Ovary (tissue), 10 donors: ENCODE measurements around the gene SLC48A1. TPM values are rescaled to one million over a fixed set of nuclear protein-coding genes. Genes with fewer than 3 reads are reported as not detected.

ENCODE experiments used
- DNase-seq, 5 donors: peaks; one replicate each; pipeline ENCODE4 v3.0.0-alpha.2; 2019 to 2020
- H3K27ac ChIP-seq, 2 donors: fragments of 200-600 bp; one replicate each; pipeline versions ENCODE4 v1.5.1 to v1.8.0; 2019 to 2022
- H3K27me3 ChIP-seq: fragments of 200-600 bp; one replicate; pipeline ENCODE4 v1.8.0; 2022
- H3K36me3 ChIP-seq: fragments of 200-600 bp; sonication (generic); one replicate; pipeline ENCODE4 v1.5.1; 2019
- H3K4me1 ChIP-seq: one replicate; pipeline ENCODE4 v1.8.1; 2013; ENCODE audit warnings: mild to moderate bottlenecking, moderate library complexity; ENCODE audit not compliant: insufficient read depth
- H3K4me3 ChIP-seq: fragments of 200-600 bp; sonication (generic); one replicate; pipeline ENCODE4 v1.5.1; 2017
- H3K9me3 ChIP-seq, 2 donors: fragments of 200-600 bp in 1 of 2; sonication (generic) in 1 of 2; one replicate each; pipeline versions ENCODE4 v1.5.1 to v1.8.1; 2013 to 2019; ENCODE audit warnings: mild to moderate bottlenecking in 1 of 2, moderate library complexity in 1 of 2
- EP300 ChIP-seq: sonication (generic); formaldehyde crosslinking; IDR thresholded peaks from one replicate; pipeline ENCODE4 v1.6.1; 2017; ENCODE audit warnings: antibody characterized with exemption
- POLR2A ChIP-seq: fragments of 450-650 bp; IDR thresholded peaks from one replicate; pipeline ENCODE4 v1.6.1; 2017; ENCODE audit warnings: antibody characterized with exemption, mild to moderate bottlenecking, moderate library complexity
- WGBS, 3 donors: extraction: QIAGEN DNeasy Blood & Tissue Kit in 1 of 3; methylation state at CpG; one replicate each; pipeline versions ENCODE4 v1.1.5 to v1.1.7; 2013 to 2017; 5-methylcytosine and 5-hydroxymethylcytosine counted together
- intact Hi-C, 4 donors: fragments of 100-400 bp; cut with DNase I; formaldehyde crosslinking; loops; one replicate each; pipeline versions ENCODE4 v1.11.0 to v1.15.1; 2022 to 2023
- long read RNA-seq, 3 donors: library from polyadenylated mRNA in 2 of 3; unstranded in 2 of 3; transcript quantifications; one replicate each; pipeline ENCODE4 v2.0.0 and lab custom pipeline, GENCODE V29; 2021 to 2026
- polyA plus RNA-seq, 2 donors: library from polyadenylated mRNA; stranded (reverse); fragments of 200-250 nt in 1 of 2; fragments of 350-450 nt in 1 of 2; fragmentation: Illumina TruSeq in 1 of 2; extraction: RNeasy Lipid Tissue Mini Kit (QIAGEN cat#74804) in 1 of 2; gene quantifications; one replicate each; pipeline ENCODE4 v1.2.3, GENCODE V29; 2013 to 2014
- total RNA-seq, 7 donors: library from RNA; depleted of rRNA in 2 of 7; stranded (reverse); fragments of >200 nt in 2 of 7; fragmentation: NEBNext Ultra II Directional in 3 of 7; extraction: Animal tissue kit (Norgen Biotek cat#: 25700) in 3 of 7; gene quantifications; one replicate each; pipeline versions ENCODE4 v1.1.0 to v1.2.4, GENCODE V29; 2016 to 2023
- TF ChIP-seq, protein P1 (sequence below), 3 donors: fragments of 450-650 bp in 2 of 3; fragments of 200-600 bp in 1 of 3; IDR thresholded peaks; one replicate each; pipeline versions ENCODE4 v1.5.1 to v1.8.0; 2016 to 2022; ENCODE audit warnings: antibody characterized with exemption in 3 of 3, mild to moderate bottlenecking in 1 of 3
- donor health status: DM: no; HTN: no; CAD: no; lungs with moderate emphysema.
- donor health status: DM: no; HTN: no; CAD: no.
- donor health status: Bipolar disorder and iron deficiency.
- donor health status: DM: yes; HTN: yes; CAD: no.
- donor health status: DM: no; HTN: no; CAD: no.
- donor health status: DM: yes; HTN: yes; CAD: no.

Gene SLC48A1
- total RNA-seq (100 to 1,000 TPM in 2 of 7 donors, 10 to 100 TPM in 5; 36.7 to 143 (median 98.3) TPM), polyA plus RNA-seq (10 to 100 TPM; 24.1 to 41.1 TPM)
- long read RNA-seq, donor 1, transcript SLC48A1-201 (3 exons, 3,010 nt) = major isoform, 728 of 914 reads
- long read RNA-seq, donor 1, transcript SLC48A1-205 (5 exons, 751 nt) = minor isoform, 5 of 914 reads
- long read RNA-seq, donor 1, transcript SLC48A1-208 (3 exons, 1,070 nt) = minor isoform, 5 of 914 reads
- long read RNA-seq, donor 1, partial matches to known transcripts = 126 of 914 reads
- long read RNA-seq, donor 1, other reads (novel, unspliced or antisense) = 50 of 914 reads
- long read RNA-seq, donor 2, transcript SLC48A1-201 (3 exons, 3,010 nt) = major isoform, 15 of 23 reads
- long read RNA-seq, donor 2, partial matches to known transcripts = 7 of 23 reads
- long read RNA-seq, donor 2, other reads (novel, unspliced or antisense) = 0 of 23 reads
- long read RNA-seq, donor 3, transcript SLC48A1-201 (3 exons, 3,010 nt) = major isoform, 241 of 299 reads
- long read RNA-seq, donor 3, partial matches to known transcripts = 7 of 299 reads
- long read RNA-seq, donor 3, other reads (novel, unspliced or antisense) = 48 of 299 reads

DNA sequence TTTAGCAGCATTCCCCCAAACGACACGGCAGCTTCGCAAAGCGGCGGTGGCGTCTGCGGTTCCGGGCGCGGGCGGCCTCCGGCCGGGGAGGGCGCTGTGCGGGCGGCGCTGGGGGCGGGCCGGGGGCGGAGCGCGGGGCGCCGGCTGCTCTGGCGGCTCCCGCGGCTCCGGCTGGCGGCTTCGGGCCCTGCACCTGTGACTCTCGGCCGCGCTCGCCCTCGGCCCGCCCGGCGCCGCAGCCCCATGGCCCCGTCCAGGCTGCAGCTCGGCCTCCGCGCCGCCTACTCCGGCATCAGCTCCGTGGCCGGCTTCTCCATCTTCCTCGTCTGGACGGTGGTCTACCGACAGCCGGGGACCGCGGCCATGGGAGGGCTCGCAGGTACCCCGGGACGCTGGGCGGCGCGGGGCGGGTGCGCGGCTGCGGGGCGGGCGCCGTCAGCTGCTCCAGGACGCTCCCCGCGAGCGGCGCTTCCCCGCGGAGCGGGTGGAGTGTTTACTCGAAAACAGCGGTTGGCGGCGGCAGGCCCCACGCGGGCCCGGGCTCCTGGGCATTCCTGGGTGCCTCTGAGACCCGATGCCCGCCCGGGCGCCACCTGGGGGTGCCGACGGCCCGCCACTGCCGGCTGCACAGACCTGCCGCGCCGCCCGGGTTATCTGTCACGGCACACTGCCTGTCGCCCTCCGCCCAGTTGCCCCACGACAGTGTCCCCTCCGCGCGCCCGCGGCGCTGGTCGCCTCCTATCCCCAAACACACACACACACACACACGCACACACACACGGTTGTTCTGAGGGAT is at the start of gene SLC48A1:
SLC48A1 (plus strand) TSS at position 177 of the 796 bp plus-strand sequence; CDS start at position 244, 67 bp downstream.
- Histone ChIP-seq H3K4me3 (peak within 1 kb of the TSS; percentile 61), H3K36me3 (no peaks in the 10 kb centered on the region), H3K27me3 (no peaks in the 10 kb centered on the region), H3K4me1 (peaks cover 39% of the 10 kb centered on the region), H3K9me3 (no peaks in the 10 kb centered on the region), H3K27ac (peak within 1 kb of the TSS; percentile 76)
- WGBS, 3 donors = 0 to 1% (median 1%) methylated on average over 44 to 106 of the region's 106 CpGs
- TF ChIP-seq POLR2A = peak; percentile 77
- TF ChIP-seq, protein P1, sequence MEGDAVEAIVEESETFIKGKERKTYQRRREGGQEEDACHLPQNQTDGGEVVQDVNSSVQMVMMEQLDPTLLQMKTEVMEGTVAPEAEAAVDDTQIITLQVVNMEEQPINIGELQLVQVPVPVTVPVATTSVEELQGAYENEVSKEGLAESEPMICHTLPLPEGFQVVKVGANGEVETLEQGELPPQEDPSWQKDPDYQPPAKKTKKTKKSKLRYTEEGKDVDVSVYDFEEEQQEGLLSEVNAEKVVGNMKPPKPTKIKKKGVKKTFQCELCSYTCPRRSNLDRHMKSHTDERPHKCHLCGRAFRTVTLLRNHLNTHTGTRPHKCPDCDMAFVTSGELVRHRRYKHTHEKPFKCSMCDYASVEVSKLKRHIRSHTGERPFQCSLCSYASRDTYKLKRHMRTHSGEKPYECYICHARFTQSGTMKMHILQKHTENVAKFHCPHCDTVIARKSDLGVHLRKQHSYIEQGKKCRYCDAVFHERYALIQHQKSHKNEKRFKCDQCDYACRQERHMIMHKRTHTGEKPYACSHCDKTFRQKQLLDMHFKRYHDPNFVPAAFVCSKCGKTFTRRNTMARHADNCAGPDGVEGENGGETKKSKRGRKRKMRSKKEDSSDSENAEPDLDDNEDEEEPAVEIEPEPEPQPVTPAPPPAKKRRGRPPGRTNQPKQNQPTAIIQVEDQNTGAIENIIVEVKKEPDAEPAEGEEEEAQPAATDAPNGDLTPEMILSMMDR (IDR thresholded peaks at IDR 0.05) = peak in 2 of 3 donors; percentile 11 to 33
- no peak for TF ChIP-seq EP300
- intact Hi-C loops = no loop called here
- DNase-seq = peak; percentile 73 to 87 (median 82)

DNA sequence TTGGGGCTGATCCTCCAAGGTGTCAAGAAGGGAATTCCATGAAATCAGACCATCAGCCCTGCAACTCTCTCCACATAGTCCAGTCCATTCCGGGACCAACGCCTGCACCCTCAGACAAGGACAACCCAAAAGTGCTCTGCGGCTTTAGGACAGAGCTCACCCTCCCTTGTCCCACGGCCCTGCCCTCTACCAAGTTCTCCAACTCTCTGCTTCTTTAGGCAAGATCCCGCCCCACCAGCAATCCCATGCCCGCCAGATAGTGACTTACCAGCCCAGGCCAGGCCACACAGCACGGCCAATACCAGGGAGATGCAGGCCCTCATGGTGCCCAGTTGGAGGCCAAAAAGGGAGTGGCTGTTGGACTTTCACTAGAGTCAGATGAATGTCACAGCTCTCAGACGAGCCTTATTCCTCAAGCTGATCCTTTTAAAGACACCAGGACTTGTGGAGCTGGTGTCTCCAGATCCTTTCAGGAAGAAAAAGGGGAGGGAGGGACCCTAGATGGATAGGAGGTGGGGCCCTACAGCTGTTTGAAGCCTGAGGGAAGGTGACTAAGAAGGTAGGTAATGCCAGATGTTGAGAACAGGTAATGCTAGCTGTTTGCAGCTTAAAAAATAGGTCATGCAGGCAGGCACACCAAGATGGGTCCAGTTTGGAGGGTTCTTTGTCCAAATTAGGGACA is 47.8 kb upstream of the SLC48A1 start, which contains the start of gene ENDOU:
ENDOU (minus strand) TSS at position 400 of the 682 bp plus-strand sequence; CDS start at position 323, 77 bp downstream.
- Histone ChIP-seq H3K36me3 (no peaks in the 10 kb centered on the region), H3K9me3 (no peaks in the 10 kb centered on the region), H3K4me3 (no peak within 1 kb of the TSS), H3K27me3 (no peaks in the 10 kb centered on the region), H3K4me1 (peaks cover 6% of the 10 kb centered on the region), H3K27ac (peak within 1 kb of the TSS in 1 of 2 donors; percentile 23)
- intact Hi-C loops = no loop called here
- DNase-seq = peak in 1 of 5 donors; percentile 23
- no peak for TF ChIP-seq EP300
- no peak for TF ChIP-seq POLR2A
- TF ChIP-seq, protein P1 (IDR thresholded peaks at IDR 0.05) = no peak
- 85 to 98% (median 90%) methylated on average over 8 of the region's 8 CpGs for WGBS, 3 donors

DNA sequence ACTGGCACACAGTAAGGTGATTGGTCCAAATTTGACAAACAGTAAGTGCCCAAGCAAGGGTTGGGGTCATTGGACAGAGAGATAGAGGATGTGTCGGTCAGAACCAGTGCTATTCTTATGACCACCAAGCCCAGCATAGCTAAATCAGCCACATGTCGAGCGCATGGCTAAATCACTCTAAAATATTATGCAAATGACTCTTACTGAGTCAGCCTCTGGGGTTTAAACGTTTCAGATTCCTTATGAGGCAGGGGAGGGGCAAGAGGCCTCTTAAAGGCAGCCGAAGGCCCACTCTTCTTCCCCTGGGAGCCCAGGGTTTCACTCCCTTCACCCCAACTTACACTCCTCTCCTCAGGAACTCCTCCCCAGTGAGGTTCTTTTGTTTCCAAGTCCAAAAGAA is 47.1 kb upstream of the SLC48A1 start:
- H3K4me1 ChIP-seq = peaks cover 8% of the 10 kb centered on the region
- H3K27ac ChIP-seq = peak overlapping the region in 1 of 2 donors; percentile 23
- H3K4me3 ChIP-seq = no peak overlapping the region
- peak in 2 of 5 donors; percentile 11 to 58 for DNase-seq
- no peaks in the 10 kb centered on the region for H3K36me3 ChIP-seq
- H3K27me3 ChIP-seq = no peaks in the 10 kb centered on the region
- 27 to 56% (median 44%) methylated on average over 4 to 5 of the region's 5 CpGs for WGBS, 3 donors
- no peaks in the 10 kb centered on the region for H3K9me3 ChIP-seq
- TF ChIP-seq, protein P1 (IDR thresholded peaks at IDR 0.05) = no peak
- TF ChIP-seq EP300 (no peak), POLR2A (no peak)
- intact Hi-C loops = no loop called here

DNA sequence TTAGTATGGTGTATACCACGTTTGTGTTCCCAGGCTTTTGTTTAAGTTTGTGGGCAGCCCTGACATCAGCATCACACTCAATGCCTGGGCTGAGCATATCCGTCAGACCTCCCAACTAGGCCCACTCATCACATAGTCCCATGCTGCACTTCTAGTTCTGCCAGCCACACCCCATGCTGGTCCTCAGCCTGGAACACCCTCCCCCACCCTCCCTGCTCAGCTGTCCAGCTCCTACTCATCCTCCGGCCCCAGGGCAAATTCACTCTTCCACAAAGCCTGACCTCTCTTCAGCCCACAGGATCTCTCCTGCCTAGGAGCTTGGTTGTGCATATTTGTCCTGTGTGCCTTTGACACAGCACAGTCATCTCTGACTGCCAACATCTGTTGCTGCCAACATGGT is 43.8 kb upstream of the SLC48A1 start:
- intact Hi-C loops = no loop called here
- DNase-seq = no peak

More for the DNA sequence above, 43.8 kb upstream of the SLC48A1 start:
- WGBS, 3 donors = 48 to 71% (median 52%) methylated on average over 3 of the region's 3 CpGs
- TF ChIP-seq EP300 (no peak), POLR2A (no peak)
- TF ChIP-seq, protein P1 (IDR thresholded peaks at IDR 0.05) = no peak
- Histone ChIP-seq H3K4me3 (no peak overlapping the region), H3K27ac (no peak overlapping the region), H3K36me3 (no peaks in the 10 kb centered on the region), H3K9me3 (no peaks in the 10 kb centered on the region), H3K4me1 (peaks cover 5% of the 10 kb centered on the region), H3K27me3 (no peaks in the 10 kb centered on the region)
